GM12878 (cell line): ENCODE results near the gene HBP1. TPM values are rescaled to one million over a fixed set of nuclear protein-coding genes. Genes with fewer than 3 reads are reported as not detected.

Source experiments
- ATAC-seq: fragments of 200-7000 bp; cut with Tn5 transposase; 3 replicates; pipeline ENCODE4 v1.9.1; 2020; ENCODE audit warnings: mild to moderate bottlenecking, moderate library complexity
- BruUV-seq: library from RNA; stranded (reverse); fragments of 400-500 nt; replicated peaks from 2 replicates; lab custom pipeline; 2021; lab: Mats Ljungman, UMichigan
- CTCF ChIA-PET: fragments of 300-600 bp; sonication (Branson Sonifier 250); formaldehyde crosslinking; extraction: SDS; loops from one replicate; lab custom pipeline; 2021; ENCODE audit warnings: inconsistent platforms; lab: Yijun Ruan, JAX
- POLR2A ChIA-PET: fragments of 350-600 bp; formaldehyde crosslinking; extraction: SDS; loops from one replicate; lab custom pipeline; 2021; ENCODE audit warnings: inconsistent platforms; lab: Charles Lee
- RAD21 ChIA-PET: fragments of 300-600 bp; sonication (Branson Sonifier 250); formaldehyde crosslinking; loops from one replicate; lab custom pipeline; 2023; ENCODE audit warnings: antibody characterized with exemption; ENCODE audit not compliant: unreplicated experiment; lab: Charles Lee
- SMC1A ChIA-PET: fragments of 300-600 bp; sonication (Branson Sonifier 250); formaldehyde crosslinking; loops from one replicate; lab custom pipeline; 2023; ENCODE audit not compliant: unreplicated experiment, uncharacterized antibody; lab: Charles Lee
- DNase-seq: peaks from one replicate; pipeline ENCODE4 v3.0.0-alpha.2; 2011; ENCODE audit warnings: low read depth, low spot score
- FAIRE-seq: peaks from 3 replicates; lab custom pipeline; 2011; peaks lifted over from hg19 to GRCh38; lab: Jason Lieb, UNC
- H2AFZ ChIP-seq: 2 replicates; pipeline ENCODE4 v1.6.0; 2011; ENCODE audit warnings: low read depth, low read length, control low read depth; ENCODE audit not compliant: control insufficient read depth
- H3K27ac ChIP-seq: 2 replicates; pipeline ENCODE4 v1.5.1; 2011; ENCODE audit warnings: control low read depth; ENCODE audit not compliant: control insufficient read depth, insufficient read depth
- H3K27me3 ChIP-seq, 2 experiments: replicated peaks in 1 of 2; 2 replicates each; pipeline versions ENCODE4 v1.6.0 to v1.6.1; 2011; ENCODE audit warnings: low read length in 1 of 2; ENCODE audit not compliant: control insufficient read depth in 2 of 2, insufficient read depth in 2 of 2
- H3K36me3 ChIP-seq, 2 experiments: 2 replicates each; pipeline ENCODE4 v1.5.1; 2011; ENCODE audit warnings: low read length in 1 of 2; ENCODE audit not compliant: control insufficient read depth in 2 of 2, insufficient read depth in 2 of 2
- H3K4me1 ChIP-seq: 2 replicates; pipeline ENCODE4 v1.6.1; 2011; ENCODE audit warnings: mild to moderate bottlenecking, low read length, moderate library complexity, mixed read lengths; ENCODE audit not compliant: control insufficient read depth, insufficient read depth
- H3K4me2 ChIP-seq: 2 replicates; pipeline ENCODE4 v1.6.0; 2011; ENCODE audit warnings: control low read depth; ENCODE audit not compliant: control insufficient read depth, insufficient read depth
- H3K4me3 ChIP-seq: fragments of 200-600 bp; sonication (generic); 2 replicates; pipeline ENCODE4 v1.5.1; 2016
- H3K79me2 ChIP-seq: 2 replicates; pipeline ENCODE4 v1.6.0; 2011; ENCODE audit warnings: low read length; ENCODE audit not compliant: control insufficient read depth, insufficient read depth
- H3K9ac ChIP-seq: 2 replicates; pipeline ENCODE4 v1.8.0; 2011; ENCODE audit warnings: low read length, control low read depth, mixed read lengths; ENCODE audit not compliant: control insufficient read depth, insufficient read depth
- H3K9me3 ChIP-seq: replicated peaks from 3 replicates; pipeline ENCODE4 v1.5.1; 2011; ENCODE audit warnings: mild to moderate bottlenecking, low read length; ENCODE audit not compliant: control insufficient read depth, insufficient read depth
- H4K20me1 ChIP-seq: 2 replicates; pipeline ENCODE4 v1.6.0; 2011; ENCODE audit not compliant: control insufficient read depth, insufficient read depth
- GABPA ChIP-seq: IDR thresholded peaks from 2 replicates; pipeline ENCODE4 v1.6.1; 2014; ENCODE audit warnings: antibody characterized with exemption, low read depth, mild to moderate bottlenecking, inconsistent platforms
- POLR2A ChIP-seq: IDR thresholded peaks from 2 replicates; pipeline ENCODE4 v1.6.1; 2011; ENCODE audit warnings: low read depth, mild to moderate bottlenecking, low read length
- SREBF1 ChIP-seq: IDR thresholded peaks from 2 replicates; pipeline ENCODE4 v1.6.1; 2012; ENCODE audit warnings: mild to moderate bottlenecking, low read length
- USF1 ChIP-seq: IDR thresholded peaks from 2 replicates; pipeline ENCODE4 v1.6.1; 2011; ENCODE audit warnings: borderline replicate concordance, low read depth, mild to moderate bottlenecking, moderate library complexity, mixed read lengths, low read length; ENCODE audit not compliant: insufficient read depth; ENCODE audit errors: extremely low read length
- WGBS: methylation state at CpG from one replicate; pipeline ENCODE4 v1.1.6; 2016; ENCODE audit warnings: low lambda C conversion rate; ENCODE audit not compliant: insufficient replicate concordance, insufficient coverage; ENCODE audit errors: missing lambda C conversion rate; 5-methylcytosine and 5-hydroxymethylcytosine counted together
- in situ Hi-C: fragments of 300-500 bp; cut with MboI; formaldehyde crosslinking; loops from 9 replicates; pipeline ENCODE4 v1.14.3; 2018; ENCODE audit warnings: mixed read lengths
- intact Hi-C: fragments of 100-400 bp; cut with micrococcal nuclease; formaldehyde crosslinking; loops from one replicate; pipeline ENCODE4 v1.14.2; 2022; ENCODE audit not compliant: unreplicated experiment
- polyA plus RNA-seq, 11 experiments: library from polyadenylated mRNA; depleted of rRNA in 4 of 11; unstranded in 6 of 11; stranded (reverse) in 5 of 11; fragments of >200 nt; fragmentation: Nextera tagmentation in 4 of 11; fragmentation: Illumina TruSeq in 1 of 11; extraction: Ambion mirVana in 4 of 11; extraction: Trizol in 1 of 11; gene quantifications; 1 replicate in 1 of 11; 2 replicates in 10 of 11; pipeline versions ENCODE4 v1.2.1 to v1.2.3, GENCODE V29; 2011 to 2016; ENCODE audit warnings: inconsistent platforms in 2 of 11, missing spikeins in 2 of 11, low read depth in 1 of 11
- total RNA-seq, 4 experiments: library from RNA; depleted of rRNA in 3 of 4; stranded (reverse); fragments of >200 nt in 3 of 4; fragmentation: Illumina TruSeq in 1 of 4; extraction: Trizol in 1 of 4; gene quantifications; 2 replicates each; pipeline versions ENCODE4 v1.2.1 to v1.2.3, GENCODE V29; 2013 to 2021

The HBP1 gene
- total and polyA plus RNA-seq, 10 of the 15 experiments (the other 5 are each of a cell fraction or from before 2014, with no cell fraction given), result 5.8 to 30.9 (median 9.4) TPM

GRCh38 chr7:107148721-107149120 is 20.1 kb upstream of the HBP1 start:
- Histone ChIP-seq H3K27me3 (no peaks in the 10 kb centered on the region; a peak in 2 of 4 replicates), H3K9me3 (no peaks in the 10 kb centered on the region), H3K36me3 (no peaks in the 10 kb centered on the region), H3K4me1 (no peaks in the 10 kb centered on the region), H3K27ac (no peak overlapping the region), H4K20me1 (no peaks in the 10 kb centered on the region), H3K79me2 (no peaks in the 10 kb centered on the region), H2AFZ (no peak overlapping the region), H3K4me3 (no peak overlapping the region), H3K9ac (no peak overlapping the region), H3K4me2 (no peak overlapping the region)
- WGBS, result 68% methylated on average over 2 of the region's 2 CpGs
- no peak for ATAC-seq
- POLR2A ChIA-PET, result no interaction called here
- RAD21 ChIA-PET, result interaction anchor here (0.7 to 6.1 kb wide), 11 partner anchors 10 to 575 kb away, joined by 3 to 47 read pairs (median 3); partner anchors contain the start of gene HBP1
- FAIRE-seq, result no peak
- in situ Hi-C loops (loop anchor here (5.0 kb wide), 2 partner anchors 196 to 356 kb away; no protein-coding TSS in a partner anchor), intact Hi-C loops (loop anchor here (5.0 kb wide), 3 partner anchors 354 to 729 kb away; no protein-coding TSS in a partner anchor)
- SMC1A ChIA-PET, result interaction anchor here (0.9 to 8.0 kb wide), 20 partner anchors 10 to 726 kb away, joined by 3 to 142 read pairs (median 6); partner anchors contain the start of gene HBP1
- DNase-seq, result no peak
- no TSS peak for BruUV-seq
- TF ChIP-seq SREBF1 (no peak), POLR2A (no peak)
- CTCF ChIA-PET, result interaction anchor here (0.5 to 8.7 kb wide), 25 partner anchors 13 to 1056 kb away, joined by 3 to 203 read pairs (median 8); partner anchors contain the start of gene HBP1

GRCh38 chr7:107149863-107150262 is 18.9 kb upstream of the HBP1 start:
- Histone ChIP-seq H2AFZ (no peak overlapping the region), H3K4me2 (no peak overlapping the region), H3K4me1 (no peaks in the 10 kb centered on the region), H3K4me3 (no peak overlapping the region), H4K20me1 (no peaks in the 10 kb centered on the region), H3K9ac (no peak overlapping the region), H3K36me3 (no peaks in the 10 kb centered on the region), H3K79me2 (no peaks in the 10 kb centered on the region), H3K27ac (no peak overlapping the region), H3K27me3 (no peaks in the 10 kb centered on the region; a peak in 2 of 4 replicates), H3K9me3 (no peaks in the 10 kb centered on the region)
- ATAC-seq, result no peak
- in situ Hi-C loops (loop anchor here (5.0 kb wide), 2 partner anchors 198 to 358 kb away; no protein-coding TSS in a partner anchor), intact Hi-C loops (loop anchor here (1.0 to 10.0 kb wide), 7 partner anchors 203 to 975 kb away; partner anchors contain the start of gene CCDC71L)
- BruUV-seq, result no TSS peak
- ChIA-PET POLR2A (no interaction called here), RAD21 (interaction anchor here (0.6 to 6.1 kb wide), 14 partner anchors 14 to 725 kb away, joined by 3 to 47 read pairs (median 4); partner anchors contain the start of genes HBP1 and PIK3CG), CTCF (interaction anchor here (0.7 to 8.7 kb wide), 36 partner anchors 15 to 729 kb away, joined by 3 to 203 read pairs (median 4); partner anchors contain the start of gene HBP1), SMC1A (interaction anchor here (0.7 to 8.0 kb wide), 23 partner anchors 11 to 973 kb away, joined by 3 to 142 read pairs (median 5); partner anchors contain the start of gene HBP1)
- no peak for DNase-seq
- no peak for TF ChIP-seq GABPA
- no peak for TF ChIP-seq USF1
- WGBS, result 88% methylated on average over 1 of the region's 1 CpG
- no peak for FAIRE-seq
